DOHH2 (cell line): ENCODE results near the gene DENND6A.

ENCODE experiments used
- H3F3A ChIP-seq: fragments of 200-600 bp; sonication (generic), shearing (Covaris generic); 2 replicates; pipeline ENCODE4 v1.6.0; 2016; ENCODE audit warnings: antibody characterized with exemption, mild to moderate bottlenecking; ENCODE audit not compliant: control insufficient read depth, insufficient read depth
- H3K27ac ChIP-seq: fragments of 200-600 bp; sonication (generic); 2 replicates; pipeline ENCODE4 v1.5.1; 2014; ENCODE audit warnings: low read depth, mild to moderate bottlenecking, low read length, moderate library complexity
- H3K27me3 ChIP-seq: fragments of 200-600 bp; sonication (generic); 2 replicates; pipeline ENCODE4 v1.6.1; 2014; ENCODE audit warnings: mild to moderate bottlenecking, low read length, mixed read lengths; ENCODE audit not compliant: control insufficient read depth
- H3K36me3 ChIP-seq: fragments of 200-600 bp; sonication (generic); 2 replicates; pipeline ENCODE4 v1.6.1; 2014; ENCODE audit warnings: mild to moderate bottlenecking, low read length, moderate library complexity, mixed read lengths; ENCODE audit not compliant: control insufficient read depth
- H3K4me1 ChIP-seq: fragments of 200-600 bp; sonication (generic); 2 replicates; pipeline ENCODE4 v1.6.1; 2014; ENCODE audit warnings: mild to moderate bottlenecking, low read length, mixed read lengths; ENCODE audit not compliant: control insufficient read depth
- H3K4me2 ChIP-seq: fragments of 200-600 bp; sonication (generic); 2 replicates; pipeline ENCODE4 v1.6.0; 2014; ENCODE audit warnings: mild to moderate bottlenecking, low read length, moderate library complexity
- H3K4me3 ChIP-seq: fragments of 200-600 bp; sonication (generic); 2 replicates; pipeline ENCODE4 v1.5.1; 2014; ENCODE audit warnings: mild to moderate bottlenecking, low read length, mixed read lengths
- H3K79me2 ChIP-seq: fragments of 200-600 bp; sonication (generic); 2 replicates; pipeline ENCODE4 v1.6.1; 2014; ENCODE audit warnings: mild to moderate bottlenecking, low read length, mixed read lengths; ENCODE audit not compliant: control insufficient read depth
- H3K9me2 ChIP-seq: fragments of 200-600 bp; sonication (generic); replicated peaks from 2 replicates; pipeline ENCODE4 v1.6.1; 2014; ENCODE audit warnings: mild to moderate bottlenecking, low read length, mixed read lengths; ENCODE audit not compliant: control insufficient read depth
- H3K9me3 ChIP-seq: fragments of 200-600 bp; sonication (generic); 2 replicates; pipeline ENCODE4 v1.6.1; 2014; ENCODE audit warnings: antibody characterized with exemption, low read length, mixed read lengths; ENCODE audit not compliant: control insufficient read depth, insufficient read depth
- H4K20me1 ChIP-seq: fragments of 200-600 bp; sonication (generic); 2 replicates; pipeline ENCODE4 v1.6.0; 2014; ENCODE audit warnings: low read depth, mild to moderate bottlenecking, antibody characterized with exemption, low read length, moderate library complexity; ENCODE audit not compliant: control insufficient read depth, insufficient read depth
- EZH2phosphoT487 ChIP-seq: fragments of 200-600 bp; sonication (generic); IDR thresholded peaks from 2 replicates; pipeline ENCODE4 v1.6.1; 2017; ENCODE audit warnings: borderline replicate concordance, mild to moderate bottlenecking, antibody characterized with exemption, low read length, moderate library complexity, mixed read lengths
- TF ChIP-seq, protein P1 (sequence below): fragments of 200-600 bp; sonication (generic); IDR thresholded peaks from one replicate; pipeline ENCODE4 v1.5.1; 2014; ENCODE audit warnings: antibody characterized with exemption, mild to moderate bottlenecking, low read depth, low read length; ENCODE audit not compliant: poor library complexity, severe bottlenecking

Gene DENND6A

GRCh38 chr3:57594576-57594975 lies 98.3 kb downstream of the DENND6A start:
- Histone ChIP-seq H3K27me3 (no peaks in the 10 kb centered on the region), H3K27ac (no peak overlapping the region), H3K4me1 (peaks cover 36% of the 10 kb centered on the region), H3K9me3 (no peaks in the 10 kb centered on the region), H3K9me2 (no peaks in the 10 kb centered on the region), H3K79me2 (peaks cover 94% of the 10 kb centered on the region), H3K4me3 (peak overlapping the region; percentile 100; the same call in 1 of the 2 replicates), H3K4me2 (peak overlapping the region; percentile 94), H3K36me3 (peaks cover 48% of the 10 kb centered on the region), H4K20me1 (peaks cover 21% of the 10 kb centered on the region), H3F3A (peaks cover 10% of the 10 kb centered on the region; the same call in 1 of the 2 replicates)
- TF ChIP-seq EZH2phosphoT487, result no peak

DNA sequence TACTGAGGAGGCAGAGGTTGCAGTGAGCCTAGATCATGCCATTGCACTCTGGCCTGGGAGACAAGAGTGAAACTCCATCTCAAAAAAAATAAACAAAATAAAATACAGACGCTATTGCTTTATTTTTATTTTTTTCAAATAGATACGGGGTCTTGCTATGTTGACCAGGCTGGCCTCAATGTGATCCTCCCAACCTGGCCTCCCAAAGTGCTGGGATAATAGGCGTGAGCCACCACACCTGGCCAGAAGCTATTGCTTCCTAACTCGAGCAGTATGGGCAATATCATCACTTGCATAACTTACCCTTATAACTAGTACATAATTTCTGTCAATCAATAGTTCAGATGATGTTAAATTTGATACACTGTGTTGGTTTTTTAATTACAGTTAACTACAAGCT lies 98.7 kb downstream of the DENND6A start:
- peaks cover 94% of the 10 kb centered on the region for H3K79me2 ChIP-seq
- no peak overlapping the region for H3K27ac ChIP-seq
- no peak for TF ChIP-seq EZH2phosphoT487
- TF ChIP-seq, protein P1, sequence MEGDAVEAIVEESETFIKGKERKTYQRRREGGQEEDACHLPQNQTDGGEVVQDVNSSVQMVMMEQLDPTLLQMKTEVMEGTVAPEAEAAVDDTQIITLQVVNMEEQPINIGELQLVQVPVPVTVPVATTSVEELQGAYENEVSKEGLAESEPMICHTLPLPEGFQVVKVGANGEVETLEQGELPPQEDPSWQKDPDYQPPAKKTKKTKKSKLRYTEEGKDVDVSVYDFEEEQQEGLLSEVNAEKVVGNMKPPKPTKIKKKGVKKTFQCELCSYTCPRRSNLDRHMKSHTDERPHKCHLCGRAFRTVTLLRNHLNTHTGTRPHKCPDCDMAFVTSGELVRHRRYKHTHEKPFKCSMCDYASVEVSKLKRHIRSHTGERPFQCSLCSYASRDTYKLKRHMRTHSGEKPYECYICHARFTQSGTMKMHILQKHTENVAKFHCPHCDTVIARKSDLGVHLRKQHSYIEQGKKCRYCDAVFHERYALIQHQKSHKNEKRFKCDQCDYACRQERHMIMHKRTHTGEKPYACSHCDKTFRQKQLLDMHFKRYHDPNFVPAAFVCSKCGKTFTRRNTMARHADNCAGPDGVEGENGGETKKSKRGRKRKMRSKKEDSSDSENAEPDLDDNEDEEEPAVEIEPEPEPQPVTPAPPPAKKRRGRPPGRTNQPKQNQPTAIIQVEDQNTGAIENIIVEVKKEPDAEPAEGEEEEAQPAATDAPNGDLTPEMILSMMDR, result no peak
- H4K20me1 ChIP-seq, result peaks cover 21% of the 10 kb centered on the region
- H3K9me3 ChIP-seq, result no peaks in the 10 kb centered on the region
- 0 out of 2 replicates have a peak overlapping the region, but pooled peaks have one; percentile 94 for H3K4me2 ChIP-seq
- peaks cover 48% of the 10 kb centered on the region for H3K36me3 ChIP-seq
- H3K9me2 ChIP-seq, result no peaks in the 10 kb centered on the region
- H3K27me3 ChIP-seq, result no peaks in the 10 kb centered on the region
- no peak overlapping the region for H3K4me3 ChIP-seq
- peaks cover 32% of the 10 kb centered on the region for H3K4me1 ChIP-seq
- peaks cover 7% of the 10 kb centered on the region; the same call in 1 of the 2 replicates for H3F3A ChIP-seq

DNA sequence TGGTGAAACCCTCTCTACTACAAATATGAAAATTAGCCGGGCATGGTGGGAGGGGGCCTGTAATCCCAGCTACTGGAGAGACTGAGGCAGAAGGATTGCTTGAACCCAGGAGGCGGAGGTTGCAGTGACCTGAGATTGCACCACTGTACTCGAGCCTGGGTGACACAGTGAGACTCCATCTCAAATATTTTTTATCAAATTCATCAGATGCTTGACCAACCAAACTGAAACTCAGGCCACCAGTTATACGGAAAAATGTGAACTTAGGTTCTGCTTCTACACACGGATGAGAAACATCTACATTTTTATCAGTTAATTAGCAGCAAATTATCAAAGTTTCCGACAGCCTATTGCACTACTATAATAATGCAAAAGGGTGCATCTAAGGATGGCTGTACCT lies 100.6 kb downstream of the DENND6A start:
- Histone ChIP-seq H3K36me3 (peaks cover 46% of the 10 kb centered on the region), H3K27me3 (no peaks in the 10 kb centered on the region), H3K79me2 (peaks cover 96% of the 10 kb centered on the region), H3K9me2 (no peaks in the 10 kb centered on the region), H3K4me1 (peaks cover 37% of the 10 kb centered on the region), H3K4me2 (no peak overlapping the region), H3F3A (peaks cover 5% of the 10 kb centered on the region; the same call in 1 of the 2 replicates), H4K20me1 (peaks cover 26% of the 10 kb centered on the region), H3K4me3 (no peak overlapping the region), H3K27ac (no peak overlapping the region), H3K9me3 (no peaks in the 10 kb centered on the region)
- TF ChIP-seq, protein P1, result no peak
- TF ChIP-seq EZH2phosphoT487, result no peak

DNA sequence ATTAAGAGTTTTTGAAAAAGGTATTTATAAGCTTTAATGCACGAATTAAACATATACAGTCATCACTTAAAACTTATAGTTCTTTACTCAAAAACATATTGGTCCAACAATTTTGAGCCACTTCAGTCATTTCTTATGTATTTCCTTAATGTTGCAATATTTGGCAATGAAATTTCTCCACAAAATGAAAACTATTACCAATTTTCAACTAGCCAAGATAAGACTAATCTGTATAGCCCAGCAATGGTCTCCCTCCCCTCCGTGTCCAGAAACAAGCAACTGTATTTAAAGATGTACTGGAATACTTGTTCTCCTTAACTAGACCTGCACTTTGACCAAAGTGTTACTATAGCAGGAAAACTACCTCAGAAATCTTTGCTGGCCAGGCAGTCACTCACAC lies 105.0 kb downstream of the DENND6A start:
- Histone ChIP-seq H3K4me1 (peaks cover 24% of the 10 kb centered on the region), H4K20me1 (peaks cover 5% of the 10 kb centered on the region; the same call in 1 of the 2 replicates), H3F3A (no peaks in the 10 kb centered on the region; the same call in 1 of the 2 replicates), H3K9me3 (no peaks in the 10 kb centered on the region), H3K4me2 (peak overlapping the region; percentile 43), H3K27ac (no peak overlapping the region), H3K27me3 (no peaks in the 10 kb centered on the region), H3K9me2 (no peaks in the 10 kb centered on the region), H3K79me2 (peaks cover 96% of the 10 kb centered on the region), H3K36me3 (peaks cover 33% of the 10 kb centered on the region), H3K4me3 (0 out of 2 replicates have a peak overlapping the region, but pooled peaks have one; percentile 20)
- TF ChIP-seq EZH2phosphoT487, result no peak
- TF ChIP-seq, protein P1, result no peak
